HepG2 (cell line): ENCODE data around the gene SHROOM1. TPM values are rescaled to one million over a fixed set of nuclear protein-coding genes. Genes with fewer than 3 reads are reported as not detected.

Experiments used
- ATM ChIP-seq: fragments of 450-650 bp; IDR thresholded peaks from 2 replicates; pipeline ENCODE4 v1.7.1; 2017; ENCODE audit warnings: mild to moderate bottlenecking, borderline replicate concordance
- FOXJ3 ChIP-seq: sonication (generic); formaldehyde crosslinking; IDR thresholded peaks from 2 replicates; pipeline ENCODE4 v1.4.0; 2020; ENCODE audit warnings: missing genetic modification reagents, mild to moderate bottlenecking, borderline replicate concordance
- HHEX ChIP-seq: IDR thresholded peaks from 2 replicates; pipeline ENCODE4 v1.6.1; 2016; ENCODE audit warnings: control low read depth
- MEIS2 ChIP-seq: sonication (generic); formaldehyde crosslinking; IDR thresholded peaks from 2 replicates; pipeline ENCODE4 v1.9.0; 2021; ENCODE audit warnings: mild to moderate bottlenecking, missing genetic modification reagents
- ZBTB10 ChIP-seq: sonication (generic); formaldehyde crosslinking; IDR thresholded peaks from 2 replicates; pipeline ENCODE4 v1.4.0; 2020; ENCODE audit warnings: missing genetic modification reagents, borderline replicate concordance
- ZGPAT ChIP-seq: IDR thresholded peaks from 2 replicates; pipeline ENCODE4 v1.6.1; 2016; ENCODE audit warnings: mild to moderate bottlenecking
- ZNF501 ChIP-seq: sonication (generic); formaldehyde crosslinking; IDR thresholded peaks from 2 replicates; pipeline ENCODE4 v1.5.1; 2020; ENCODE audit warnings: mild to moderate bottlenecking, moderate library complexity, missing genetic modification reagents
- polyA plus RNA-seq, 8 experiments: library from polyadenylated mRNA; depleted of rRNA in 3 of 8; stranded (reverse) in 7 of 8; unstranded in 1 of 8; fragments of >200 nt; fragmentation: Illumina TruSeq in 4 of 8; extraction: Trizol in 4 of 8; gene quantifications; 2 replicates each; pipeline versions ENCODE4 v1.2.1 to v1.2.3, GENCODE V29; 2011 to 2016; ENCODE audit warnings: low read depth in 4 of 8, missing spikeins in 1 of 8, mixed read lengths in 1 of 8; ENCODE audit not compliant: insufficient read depth in 1 of 8
- total RNA-seq, 5 experiments: library from RNA; depleted of rRNA; stranded (reverse); fragments of >200 nt; fragmentation: Illumina TruSeq; extraction: Trizol; gene quantifications; 2 replicates each; pipeline ENCODE4 v1.2.3, GENCODE V29; 2016; ENCODE audit warnings: low read depth in 1 of 5
- TF ChIP-seq, protein P1 (sequence below), 2 experiments: sonication (generic) in 1 of 2; formaldehyde crosslinking in 1 of 2; IDR thresholded peaks; 2 replicates each; pipeline versions ENCODE4 v1.5.1 to v1.6.1; 2011 to 2020; ENCODE audit warnings: borderline replicate concordance in 1 of 2, low read depth in 1 of 2, low read length in 1 of 2, mild to moderate bottlenecking in 1 of 2, missing genetic modification reagents in 1 of 2, moderate library complexity in 1 of 2
- TF ChIP-seq, protein P2 (sequence below): sonication (generic); formaldehyde crosslinking; IDR thresholded peaks from 2 replicates; pipeline ENCODE4 v1.4.0; 2020; ENCODE audit warnings: missing genetic modification reagents, borderline replicate concordance
- TF ChIP-seq, protein P3 (sequence below): sonication (generic); formaldehyde crosslinking; IDR thresholded peaks from 2 replicates; pipeline ENCODE4 v1.5.1; 2020; ENCODE audit warnings: mild to moderate bottlenecking, missing genetic modification reagents, borderline replicate concordance

SHROOM1 gene
- total and polyA plus RNA-seq, 2 of the 13 experiments (the other 11 are each of a cell fraction or from before 2014, with no cell fraction given): 18.2 to 25.7 TPM

DNA sequence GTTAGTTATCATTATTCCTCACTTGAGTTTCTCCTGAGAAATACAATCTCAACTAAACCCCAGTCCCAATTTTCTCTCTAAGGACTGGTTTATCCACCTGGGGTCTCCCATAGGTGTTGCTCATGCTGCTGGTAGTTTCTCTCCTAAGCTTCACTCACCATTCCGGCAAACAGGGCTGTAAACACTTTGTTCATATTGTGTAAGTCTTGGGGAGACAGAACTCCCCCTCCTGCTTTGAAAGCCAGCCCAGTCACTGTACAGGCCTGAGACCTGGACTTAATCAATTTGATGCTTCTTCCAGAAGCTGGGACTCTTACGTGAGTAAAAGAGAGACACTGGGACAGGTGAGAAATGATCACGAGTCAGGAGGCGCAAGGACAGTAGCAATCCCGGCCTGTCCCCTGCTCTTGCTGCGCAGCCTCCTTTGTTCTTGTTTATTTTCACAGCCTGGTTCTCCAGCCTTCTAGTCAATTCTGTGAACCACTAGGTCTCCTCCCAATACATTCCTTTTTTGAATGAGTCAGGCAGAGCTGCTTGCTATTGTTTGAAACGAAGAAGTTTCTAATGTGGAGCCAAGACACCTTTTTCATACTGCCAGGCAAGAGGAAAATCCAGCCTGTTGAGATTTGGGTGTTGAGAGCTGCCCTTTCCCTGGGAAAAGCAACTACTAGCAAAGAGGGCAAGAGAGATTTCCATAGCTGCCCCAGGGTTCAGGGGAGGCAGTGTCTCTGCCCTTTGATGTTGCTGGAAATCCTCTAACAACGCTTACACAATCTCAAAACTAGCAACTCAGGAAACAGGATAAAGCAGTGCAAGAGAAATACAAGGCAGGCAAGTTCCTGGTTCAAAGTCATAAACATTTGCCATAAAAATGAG is 9.2 kb upstream of the SHROOM1 start (continued):
- TF ChIP-seq, protein P1, sequence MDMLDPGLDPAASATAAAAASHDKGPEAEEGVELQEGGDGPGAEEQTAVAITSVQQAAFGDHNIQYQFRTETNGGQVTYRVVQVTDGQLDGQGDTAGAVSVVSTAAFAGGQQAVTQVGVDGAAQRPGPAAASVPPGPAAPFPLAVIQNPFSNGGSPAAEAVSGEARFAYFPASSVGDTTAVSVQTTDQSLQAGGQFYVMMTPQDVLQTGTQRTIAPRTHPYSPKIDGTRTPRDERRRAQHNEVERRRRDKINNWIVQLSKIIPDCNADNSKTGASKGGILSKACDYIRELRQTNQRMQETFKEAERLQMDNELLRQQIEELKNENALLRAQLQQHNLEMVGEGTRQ (IDR thresholded peaks at IDR 0.05; ENCODE audit: low read depth, low read length): no peak
- TF ChIP-seq, protein P1 (CRISPR knock-in tag; IDR thresholded peaks at IDR 0.05; ENCODE audit: borderline replicate concordance): no peak
- TF ChIP-seq, protein P2, sequence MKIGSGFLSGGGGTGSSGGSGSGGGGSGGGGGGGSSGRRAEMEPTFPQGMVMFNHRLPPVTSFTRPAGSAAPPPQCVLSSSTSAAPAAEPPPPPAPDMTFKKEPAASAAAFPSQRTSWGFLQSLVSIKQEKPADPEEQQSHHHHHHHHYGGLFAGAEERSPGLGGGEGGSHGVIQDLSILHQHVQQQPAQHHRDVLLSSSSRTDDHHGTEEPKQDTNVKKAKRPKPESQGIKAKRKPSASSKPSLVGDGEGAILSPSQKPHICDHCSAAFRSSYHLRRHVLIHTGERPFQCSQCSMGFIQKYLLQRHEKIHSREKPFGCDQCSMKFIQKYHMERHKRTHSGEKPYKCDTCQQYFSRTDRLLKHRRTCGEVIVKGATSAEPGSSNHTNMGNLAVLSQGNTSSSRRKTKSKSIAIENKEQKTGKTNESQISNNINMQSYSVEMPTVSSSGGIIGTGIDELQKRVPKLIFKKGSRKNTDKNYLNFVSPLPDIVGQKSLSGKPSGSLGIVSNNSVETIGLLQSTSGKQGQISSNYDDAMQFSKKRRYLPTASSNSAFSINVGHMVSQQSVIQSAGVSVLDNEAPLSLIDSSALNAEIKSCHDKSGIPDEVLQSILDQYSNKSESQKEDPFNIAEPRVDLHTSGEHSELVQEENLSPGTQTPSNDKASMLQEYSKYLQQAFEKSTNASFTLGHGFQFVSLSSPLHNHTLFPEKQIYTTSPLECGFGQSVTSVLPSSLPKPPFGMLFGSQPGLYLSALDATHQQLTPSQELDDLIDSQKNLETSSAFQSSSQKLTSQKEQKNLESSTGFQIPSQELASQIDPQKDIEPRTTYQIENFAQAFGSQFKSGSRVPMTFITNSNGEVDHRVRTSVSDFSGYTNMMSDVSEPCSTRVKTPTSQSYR (CRISPR knock-in tag): peak; percentile 50; the same call in 1 of the 2 replicates
- TF ChIP-seq ZBTB10 (peak; percentile 27), ZGPAT (CRISPR knock-in tag) (peak; percentile 51), HHEX (CRISPR knock-in tag) (no peak), ATM (peak; percentile 51; the same call in 1 of the 2 replicates), MEIS2 (CRISPR knock-in tag) (peak; percentile 1; the same call in 1 of the 2 replicates), ZNF501 (CRISPR knock-in tag) (peak; percentile 71), FOXJ3 (peak; percentile 81; the same call in 1 of the 2 replicates)
- TF ChIP-seq, protein P3, sequence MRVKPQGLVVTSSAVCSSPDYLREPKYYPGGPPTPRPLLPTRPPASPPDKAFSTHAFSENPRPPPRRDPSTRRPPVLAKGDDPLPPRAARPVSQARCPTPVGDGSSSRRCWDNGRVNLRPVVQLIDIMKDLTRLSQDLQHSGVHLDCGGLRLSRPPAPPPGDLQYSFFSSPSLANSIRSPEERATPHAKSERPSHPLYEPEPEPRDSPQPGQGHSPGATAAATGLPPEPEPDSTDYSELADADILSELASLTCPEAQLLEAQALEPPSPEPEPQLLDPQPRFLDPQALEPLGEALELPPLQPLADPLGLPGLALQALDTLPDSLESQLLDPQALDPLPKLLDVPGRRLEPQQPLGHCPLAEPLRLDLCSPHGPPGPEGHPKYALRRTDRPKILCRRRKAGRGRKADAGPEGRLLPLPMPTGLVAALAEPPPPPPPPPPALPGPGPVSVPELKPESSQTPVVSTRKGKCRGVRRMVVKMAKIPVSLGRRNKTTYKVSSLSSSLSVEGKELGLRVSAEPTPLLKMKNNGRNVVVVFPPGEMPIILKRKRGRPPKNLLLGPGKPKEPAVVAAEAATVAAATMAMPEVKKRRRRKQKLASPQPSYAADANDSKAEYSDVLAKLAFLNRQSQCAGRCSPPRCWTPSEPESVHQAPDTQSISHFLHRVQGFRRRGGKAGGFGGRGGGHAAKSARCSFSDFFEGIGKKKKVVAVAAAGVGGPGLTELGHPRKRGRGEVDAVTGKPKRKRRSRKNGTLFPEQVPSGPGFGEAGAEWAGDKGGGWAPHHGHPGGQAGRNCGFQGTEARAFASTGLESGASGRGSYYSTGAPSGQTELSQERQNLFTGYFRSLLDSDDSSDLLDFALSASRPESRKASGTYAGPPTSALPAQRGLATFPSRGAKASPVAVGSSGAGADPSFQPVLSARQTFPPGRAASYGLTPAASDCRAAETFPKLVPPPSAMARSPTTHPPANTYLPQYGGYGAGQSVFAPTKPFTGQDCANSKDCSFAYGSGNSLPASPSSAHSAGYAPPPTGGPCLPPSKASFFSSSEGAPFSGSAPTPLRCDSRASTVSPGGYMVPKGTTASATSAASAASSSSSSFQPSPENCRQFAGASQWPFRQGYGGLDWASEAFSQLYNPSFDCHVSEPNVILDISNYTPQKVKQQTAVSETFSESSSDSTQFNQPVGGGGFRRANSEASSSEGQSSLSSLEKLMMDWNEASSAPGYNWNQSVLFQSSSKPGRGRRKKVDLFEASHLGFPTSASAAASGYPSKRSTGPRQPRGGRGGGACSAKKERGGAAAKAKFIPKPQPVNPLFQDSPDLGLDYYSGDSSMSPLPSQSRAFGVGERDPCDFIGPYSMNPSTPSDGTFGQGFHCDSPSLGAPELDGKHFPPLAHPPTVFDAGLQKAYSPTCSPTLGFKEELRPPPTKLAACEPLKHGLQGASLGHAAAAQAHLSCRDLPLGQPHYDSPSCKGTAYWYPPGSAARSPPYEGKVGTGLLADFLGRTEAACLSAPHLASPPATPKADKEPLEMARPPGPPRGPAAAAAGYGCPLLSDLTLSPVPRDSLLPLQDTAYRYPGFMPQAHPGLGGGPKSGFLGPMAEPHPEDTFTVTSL (CRISPR knock-in tag): peak; percentile 92; the same call in 1 of the 2 replicates
